ENCODE results near the gene FAM227B. TPM values are rescaled to one million over a fixed set of nuclear protein-coding genes. Genes with fewer than 3 reads are reported as not detected.

FAM227B gene
- total and polyA plus RNA-seq, 2 of the 13 experiments (the other 11 are each of a cell fraction or from before 2014, with no cell fraction given): 1.9 to 2.6 TPM

- no peak for TF ChIP-seq ZSCAN31 (CRISPR knock-in tag; IDR thresholded peaks at IDR 0.05; ENCODE audit: low read depth)
- no peak for TF ChIP-seq ZNF260 (CRISPR knock-in tag; IDR thresholded peaks at IDR 0.05; ENCODE audit: borderline replicate concordance, low read depth)
Measured at GRCh38 chr15:49278751-49279150, 341.9 kb downstream of the FAM227B start (continued).

Other genes starting within 250 kb of the FAM227B start
- not detected in 2 replicates for gene FGF7, start 197.6 kb downstream of the FAM227B start, total RNA-seq (2016; rRNA removed; fragmentation: Illumina TruSeq; extraction: Trizol)
- gene FGF7, start 197.6 kb downstream of the FAM227B start, polyA plus RNA-seq (2011; rRNA removed): not detected in 2 replicates
- 18.3 and 24.5 TPM in 2 replicates for gene DTWD1, start 230 bp upstream of the FAM227B start, total RNA-seq (2016; rRNA removed; fragmentation: Illumina TruSeq; extraction: Trizol)
- gene DTWD1, start 230 bp upstream of the FAM227B start, polyA plus RNA-seq (2011; rRNA removed): 10.8 and 12.7 TPM in 2 replicates

Data from HepG2 (cell line).